ENCODE data around the gene WDR72.

Gene WDR72

DNA sequence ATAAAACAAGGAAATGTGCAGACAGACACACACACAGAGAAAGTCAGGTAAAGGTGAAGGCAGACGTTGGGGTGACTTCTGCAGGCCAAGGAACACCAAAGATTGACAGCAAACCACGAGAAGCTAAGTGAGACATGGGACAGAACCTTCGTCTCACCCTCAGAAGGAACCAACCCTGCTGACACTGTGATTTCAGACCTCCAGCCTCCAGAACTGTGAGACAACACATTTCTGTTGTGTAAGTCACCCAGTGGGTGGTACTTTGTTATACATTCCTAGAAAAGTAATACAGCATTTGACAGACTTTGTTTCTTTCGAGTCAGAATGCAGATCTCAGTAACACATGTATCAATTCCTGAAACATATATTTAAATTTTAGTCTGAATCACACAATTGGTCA is 7.1 kb downstream of the WDR72 start:
- Histone ChIP-seq H3K4me3 (ENCODE audit: low read length) (no peak overlapping the region), H3K9ac (ENCODE audit: low read length) (no peak overlapping the region), H3K27me3 (ENCODE audit: control insufficient read depth, insufficient read depth, low read length) (no peaks in the 10 kb centered on the region), H3K9me3 (ENCODE audit: control insufficient read depth, low read length) (no peaks in the 10 kb centered on the region), H3K36me3 (ENCODE audit: control insufficient read depth, insufficient read depth, low read length) (no peaks in the 10 kb centered on the region), H3K4me1 (ENCODE audit: control insufficient read depth, insufficient read depth, low read length) (no peaks in the 10 kb centered on the region)

DNA sequence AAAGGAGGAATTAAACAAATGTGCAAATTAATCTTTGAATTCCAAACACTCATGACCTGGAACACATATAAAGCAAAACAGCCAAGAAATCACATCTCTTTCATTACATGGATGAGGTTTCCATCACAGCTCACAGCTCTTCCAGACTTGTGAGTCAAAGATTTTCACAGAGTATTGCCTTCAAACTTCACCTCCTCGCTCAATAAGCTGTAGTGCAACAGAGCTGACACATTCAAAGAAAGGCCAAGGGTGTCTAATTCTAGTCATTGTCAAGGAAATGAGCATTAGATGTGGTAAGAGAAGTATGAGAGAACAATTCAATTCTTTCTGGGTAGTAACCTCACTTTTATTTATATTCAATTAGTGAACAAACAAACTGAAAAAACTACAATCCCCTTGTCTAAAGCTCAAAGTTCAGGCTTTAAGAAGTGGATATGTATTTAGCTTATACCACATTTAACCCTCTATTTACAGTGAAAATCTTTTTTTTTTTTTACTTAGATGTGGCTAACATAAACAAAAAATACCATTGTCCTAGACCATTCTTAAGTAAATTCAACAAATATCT is 11.9 kb downstream of the WDR72 start:
- Histone ChIP-seq H3K4me1 (ENCODE audit: control insufficient read depth, insufficient read depth, low read length) (no peaks in the 10 kb centered on the region), H3K9me3 (ENCODE audit: control insufficient read depth, low read length) (no peaks in the 10 kb centered on the region), H3K27me3 (ENCODE audit: control insufficient read depth, insufficient read depth, low read length) (no peaks in the 10 kb centered on the region), H3K4me3 (ENCODE audit: low read length) (no peak overlapping the region), H3K36me3 (ENCODE audit: control insufficient read depth, insufficient read depth, low read length) (no peaks in the 10 kb centered on the region), H3K9ac (ENCODE audit: low read length) (no peak overlapping the region)

DNA sequence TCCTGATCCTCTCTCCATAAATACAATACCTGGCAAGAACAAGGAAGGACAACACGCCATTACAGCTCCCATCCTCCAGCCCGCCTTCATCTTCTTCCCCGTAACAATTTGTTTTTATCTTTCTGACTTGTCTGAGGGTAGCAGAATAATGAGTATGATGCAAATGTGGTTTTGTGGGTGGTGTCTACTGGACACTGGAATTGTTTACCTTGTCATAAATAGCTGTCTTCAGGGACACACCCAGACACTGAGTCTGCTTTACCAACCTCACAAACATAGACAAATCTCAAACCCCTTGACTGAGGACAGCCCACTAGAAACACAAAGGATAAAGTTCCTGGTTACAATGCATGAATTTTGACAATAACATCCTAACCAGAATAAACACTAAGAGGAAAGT is 13.4 kb downstream of the WDR72 start:
- H3K36me3 ChIP-seq (ENCODE audit: control insufficient read depth, insufficient read depth, low read length) = no peaks in the 10 kb centered on the region
- no peak overlapping the region for H3K4me3 ChIP-seq (ENCODE audit: low read length)
- H3K9ac ChIP-seq (ENCODE audit: low read length) = no peak overlapping the region
- H3K9me3 ChIP-seq (ENCODE audit: control insufficient read depth, low read length) = no peaks in the 10 kb centered on the region
- no peaks in the 10 kb centered on the region for H3K4me1 ChIP-seq (ENCODE audit: control insufficient read depth, insufficient read depth, low read length)
- no peaks in the 10 kb centered on the region for H3K27me3 ChIP-seq (ENCODE audit: control insufficient read depth, insufficient read depth, low read length)

DNA sequence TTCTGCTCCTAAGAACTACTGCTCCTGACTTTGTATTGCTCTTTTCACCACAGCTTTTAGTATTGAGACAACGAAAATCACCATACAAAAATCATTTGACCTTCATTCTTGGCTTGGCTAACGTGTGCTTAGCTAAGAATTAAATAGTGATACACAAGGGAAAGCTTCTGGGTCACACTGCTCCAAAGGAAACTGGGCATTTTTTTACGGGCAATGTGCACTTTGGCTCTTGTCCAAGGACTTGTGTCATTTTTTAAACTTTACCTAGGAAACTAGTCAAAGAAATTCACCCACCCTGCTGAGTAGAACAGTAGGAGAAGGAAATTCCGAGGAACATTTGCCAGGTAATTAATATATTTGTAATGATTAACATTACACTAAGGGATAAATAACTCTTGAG is 19.8 kb downstream of the WDR72 start:
- Histone ChIP-seq H3K9ac (ENCODE audit: low read length) (no peak overlapping the region), H3K4me3 (ENCODE audit: low read length) (no peak overlapping the region), H3K36me3 (ENCODE audit: control insufficient read depth, insufficient read depth, low read length) (no peaks in the 10 kb centered on the region), H3K4me1 (ENCODE audit: control insufficient read depth, insufficient read depth, low read length) (no peaks in the 10 kb centered on the region), H3K27me3 (ENCODE audit: control insufficient read depth, insufficient read depth, low read length) (no peaks in the 10 kb centered on the region), H3K9me3 (ENCODE audit: control insufficient read depth, low read length) (no peaks in the 10 kb centered on the region)

DNA sequence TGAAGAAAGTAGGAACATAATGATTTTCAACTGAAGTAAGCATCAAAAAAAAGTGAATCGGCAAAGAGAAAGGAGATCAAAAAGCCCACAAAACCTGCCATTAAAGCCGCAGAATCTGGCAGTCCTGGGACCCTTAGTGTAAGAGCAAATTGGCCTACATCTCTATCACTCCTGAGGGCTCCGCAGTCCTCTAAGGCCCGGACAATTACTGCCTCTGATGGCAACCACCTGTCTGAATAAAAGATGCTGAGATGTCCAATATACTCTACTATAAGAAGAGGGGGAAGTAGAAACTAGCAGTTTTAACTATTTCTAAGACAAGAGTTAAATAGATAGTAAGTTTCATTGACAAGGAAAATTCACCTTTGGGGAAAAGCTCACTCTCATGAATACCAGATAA is 20.3 kb downstream of the WDR72 start:
- Histone ChIP-seq H3K36me3 (ENCODE audit: control insufficient read depth, insufficient read depth, low read length) (no peaks in the 10 kb centered on the region), H3K4me1 (ENCODE audit: control insufficient read depth, insufficient read depth, low read length) (no peaks in the 10 kb centered on the region), H3K9me3 (ENCODE audit: control insufficient read depth, low read length) (no peaks in the 10 kb centered on the region), H3K4me3 (ENCODE audit: low read length) (no peak overlapping the region), H3K9ac (ENCODE audit: low read length) (no peak overlapping the region), H3K27me3 (ENCODE audit: control insufficient read depth, insufficient read depth, low read length) (no peaks in the 10 kb centered on the region)

DNA sequence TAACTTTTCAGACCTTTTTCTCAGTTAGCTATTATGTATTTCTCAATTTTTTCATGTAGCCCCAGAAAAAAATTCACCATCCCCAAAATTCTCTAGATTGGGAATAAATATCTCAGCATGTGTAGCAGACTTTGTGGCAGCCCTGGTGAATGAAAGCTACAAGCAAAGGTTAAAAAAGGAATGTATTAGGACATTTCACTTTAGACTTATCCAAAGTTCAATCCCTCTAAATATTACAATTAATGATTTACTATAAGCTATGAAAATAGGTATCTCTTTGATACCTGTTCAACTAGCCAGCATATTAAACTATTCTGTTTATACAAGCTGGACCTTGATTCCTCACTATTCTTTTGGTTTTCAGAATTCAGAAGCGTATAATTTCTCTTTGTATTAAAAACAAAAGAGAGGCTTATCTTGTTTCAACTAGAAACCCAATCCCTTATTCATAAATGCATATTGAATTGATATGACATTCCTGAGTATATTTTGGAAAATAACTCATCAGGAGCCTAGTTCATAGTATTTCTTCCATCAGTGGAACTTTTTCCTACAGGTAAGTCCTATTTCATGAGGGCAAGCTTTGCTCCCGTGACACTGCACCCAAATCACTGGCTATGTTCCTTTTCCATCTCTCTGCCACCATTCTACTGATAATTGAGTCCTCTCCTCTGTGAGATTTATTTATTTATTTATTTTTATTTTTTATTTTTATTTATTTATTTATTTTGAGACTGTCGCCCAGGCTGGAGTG is 38.0 kb downstream of the WDR72 start:
- H3K27me3 ChIP-seq (ENCODE audit: control insufficient read depth, insufficient read depth, low read length) = no peaks in the 10 kb centered on the region
- no peaks in the 10 kb centered on the region for H3K9me3 ChIP-seq (ENCODE audit: control insufficient read depth, low read length)
- H3K36me3 ChIP-seq (ENCODE audit: control insufficient read depth, insufficient read depth, low read length) = no peaks in the 10 kb centered on the region
- no peaks in the 10 kb centered on the region for H3K4me1 ChIP-seq (ENCODE audit: control insufficient read depth, insufficient read depth, low read length)
- H3K9ac ChIP-seq (ENCODE audit: low read length) = no peak overlapping the region
- H3K4me3 ChIP-seq (ENCODE audit: low read length) = no peak overlapping the region

DNA sequence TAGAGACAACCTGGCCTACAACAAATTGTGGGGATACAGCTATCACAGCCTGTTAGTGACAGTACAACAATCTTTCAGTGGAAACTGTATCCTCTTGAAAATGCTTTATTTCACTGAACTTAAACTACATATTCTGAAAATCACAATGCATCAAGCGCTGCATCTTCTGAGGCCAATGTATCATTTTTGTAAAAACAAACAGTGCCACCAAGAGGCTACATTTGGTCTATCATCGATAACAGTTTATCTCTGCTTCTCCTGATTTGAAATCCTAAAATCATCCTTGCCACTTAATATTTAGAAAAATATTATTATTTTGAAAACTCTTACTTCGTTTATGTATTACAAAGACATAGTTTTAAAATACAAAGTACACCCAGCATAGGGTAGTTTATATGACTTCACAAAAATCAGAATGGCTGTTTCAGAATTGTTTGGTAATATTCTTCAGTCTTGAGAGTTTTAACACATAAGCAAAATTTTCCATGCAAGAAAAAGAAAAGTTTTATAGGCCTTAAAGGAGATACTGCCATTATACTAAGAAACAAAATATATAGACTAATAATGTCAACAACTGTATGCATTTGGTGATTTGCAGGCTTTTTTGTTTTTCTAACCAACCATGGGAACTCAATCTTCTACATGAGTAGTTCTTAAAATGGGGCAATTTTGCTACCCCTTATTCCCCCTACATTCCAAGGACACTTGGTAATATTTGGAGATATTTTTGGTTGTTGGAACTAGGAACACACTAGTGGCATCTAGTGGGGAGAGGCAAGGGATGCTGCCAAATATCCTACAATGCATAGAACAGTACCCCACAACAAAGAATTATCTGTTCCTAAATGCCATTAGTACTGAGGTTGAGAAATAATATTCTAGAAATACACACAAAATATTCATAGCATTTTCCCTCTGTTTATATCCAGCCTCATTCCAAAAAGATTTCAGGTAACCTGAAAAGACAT is 42.3 kb downstream of the WDR72 start:
- H3K9me3 ChIP-seq (ENCODE audit: control insufficient read depth, low read length) = no peaks in the 10 kb centered on the region
- no peak overlapping the region for H3K4me3 ChIP-seq (ENCODE audit: low read length)
- H3K9ac ChIP-seq (ENCODE audit: low read length) = no peak overlapping the region
- H3K27me3 ChIP-seq (ENCODE audit: control insufficient read depth, insufficient read depth, low read length) = no peaks in the 10 kb centered on the region
- no peaks in the 10 kb centered on the region for H3K36me3 ChIP-seq (ENCODE audit: control insufficient read depth, insufficient read depth, low read length)
- H3K4me1 ChIP-seq (ENCODE audit: control insufficient read depth, insufficient read depth, low read length) = no peaks in the 10 kb centered on the region

DNA sequence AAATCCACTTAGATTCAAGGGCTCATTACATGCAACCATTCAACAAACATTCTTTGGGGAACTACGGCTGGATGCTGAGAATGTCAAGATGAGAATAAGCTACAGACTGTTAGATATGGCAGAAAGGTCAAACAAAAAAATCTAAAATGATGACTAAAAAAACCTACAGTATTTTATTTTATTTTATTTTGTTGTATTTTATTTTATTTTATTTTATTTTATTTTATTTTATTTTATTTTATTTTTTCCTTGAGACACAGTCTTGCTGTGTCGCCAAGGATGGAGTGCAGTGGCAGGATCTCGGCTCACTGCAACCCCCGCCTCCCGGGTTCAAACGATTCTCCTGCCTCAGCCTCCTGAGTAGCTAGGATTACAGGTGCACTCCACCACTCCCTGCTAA is 46.2 kb downstream of the WDR72 start:
- H3K4me1 ChIP-seq (ENCODE audit: control insufficient read depth, insufficient read depth, low read length) = no peaks in the 10 kb centered on the region
- H3K9me3 ChIP-seq (ENCODE audit: control insufficient read depth, low read length) = no peaks in the 10 kb centered on the region
- H3K36me3 ChIP-seq (ENCODE audit: control insufficient read depth, insufficient read depth, low read length) = no peaks in the 10 kb centered on the region
- no peak overlapping the region for H3K9ac ChIP-seq (ENCODE audit: low read length)
- H3K27me3 ChIP-seq (ENCODE audit: control insufficient read depth, insufficient read depth, low read length) = no peaks in the 10 kb centered on the region
- H3K4me3 ChIP-seq (ENCODE audit: low read length) = no peak overlapping the region

DNA sequence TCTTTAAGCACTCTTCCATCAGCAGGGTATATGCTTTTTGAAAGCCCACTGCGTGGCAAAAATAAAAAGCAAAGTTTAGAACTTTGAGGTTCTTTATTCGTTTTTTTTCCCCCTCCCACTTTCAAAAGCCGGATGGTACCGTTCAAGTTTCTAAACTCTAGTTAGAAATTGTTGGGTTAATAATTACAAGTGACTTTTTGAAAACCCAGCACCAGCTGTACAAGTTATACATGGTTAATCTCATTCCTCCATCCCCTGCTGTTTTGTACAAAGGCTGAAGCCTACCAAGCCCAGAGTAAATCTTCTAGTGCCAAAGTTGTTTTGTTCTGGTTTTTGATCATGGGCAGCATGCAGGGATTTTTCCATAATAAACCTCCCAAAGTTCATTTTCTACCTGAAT is 48.6 kb downstream of the WDR72 start:
- Histone ChIP-seq H3K4me1 (ENCODE audit: control insufficient read depth, insufficient read depth, low read length) (no peaks in the 10 kb centered on the region), H3K4me3 (ENCODE audit: low read length) (no peak overlapping the region), H3K9ac (ENCODE audit: low read length) (no peak overlapping the region), H3K27me3 (ENCODE audit: control insufficient read depth, insufficient read depth, low read length) (no peaks in the 10 kb centered on the region), H3K9me3 (ENCODE audit: control insufficient read depth, low read length) (no peaks in the 10 kb centered on the region), H3K36me3 (ENCODE audit: control insufficient read depth, insufficient read depth, low read length) (no peaks in the 10 kb centered on the region)

DNA sequence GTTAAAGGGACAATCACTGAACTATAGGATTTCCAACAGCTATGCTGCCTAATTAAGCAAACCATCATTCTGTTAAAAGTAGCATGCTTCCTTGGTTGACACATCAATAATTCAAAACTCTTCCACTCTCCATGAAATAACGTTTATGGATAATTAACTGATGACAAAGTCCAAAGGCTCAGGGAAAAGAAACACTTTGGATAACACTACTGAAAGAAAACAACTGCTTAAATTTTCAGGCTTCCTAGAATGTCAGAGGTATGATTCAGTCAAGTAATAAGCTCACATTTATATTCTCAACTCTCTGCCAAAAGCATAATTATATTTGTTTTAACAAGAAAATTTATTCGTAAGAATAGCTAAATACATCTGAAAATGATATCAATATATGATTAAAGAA is 49.6 kb downstream of the WDR72 start:
- H3K36me3 ChIP-seq (ENCODE audit: control insufficient read depth, insufficient read depth, low read length) = no peaks in the 10 kb centered on the region
- no peaks in the 10 kb centered on the region for H3K4me1 ChIP-seq (ENCODE audit: control insufficient read depth, insufficient read depth, low read length)
- H3K27me3 ChIP-seq (ENCODE audit: control insufficient read depth, insufficient read depth, low read length) = no peaks in the 10 kb centered on the region
- H3K9ac ChIP-seq (ENCODE audit: low read length) = no peak overlapping the region
- no peak overlapping the region for H3K4me3 ChIP-seq (ENCODE audit: low read length)
- no peaks in the 10 kb centered on the region for H3K9me3 ChIP-seq (ENCODE audit: control insufficient read depth, low read length)

DNA sequence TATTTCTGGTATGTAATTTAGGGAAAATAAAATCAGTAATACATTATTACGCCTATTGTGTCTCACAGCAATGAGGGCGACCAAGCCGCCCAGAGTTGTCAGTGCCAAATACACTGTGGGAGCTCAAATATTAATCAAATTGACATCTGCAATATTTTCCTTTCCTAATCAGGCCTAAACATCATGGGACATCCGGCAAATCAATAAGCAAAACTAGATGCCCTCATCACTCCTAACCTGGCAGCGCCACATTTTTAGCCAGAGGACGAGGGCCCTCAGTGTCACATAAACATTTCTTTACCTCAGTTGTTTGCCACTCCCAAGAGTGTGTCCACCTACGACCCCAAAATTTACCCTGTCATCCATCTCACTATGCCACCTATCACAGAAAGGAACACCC is 64.1 kb downstream of the WDR72 start:
- no peak overlapping the region for H3K4me3 ChIP-seq (ENCODE audit: low read length)
- H3K9ac ChIP-seq (ENCODE audit: low read length) = no peak overlapping the region
- H3K4me1 ChIP-seq (ENCODE audit: control insufficient read depth, insufficient read depth, low read length) = no peaks in the 10 kb centered on the region
- H3K9me3 ChIP-seq (ENCODE audit: control insufficient read depth, low read length) = no peaks in the 10 kb centered on the region
- no peaks in the 10 kb centered on the region for H3K27me3 ChIP-seq (ENCODE audit: control insufficient read depth, insufficient read depth, low read length)
- no peaks in the 10 kb centered on the region for H3K36me3 ChIP-seq (ENCODE audit: control insufficient read depth, insufficient read depth, low read length)

DNA sequence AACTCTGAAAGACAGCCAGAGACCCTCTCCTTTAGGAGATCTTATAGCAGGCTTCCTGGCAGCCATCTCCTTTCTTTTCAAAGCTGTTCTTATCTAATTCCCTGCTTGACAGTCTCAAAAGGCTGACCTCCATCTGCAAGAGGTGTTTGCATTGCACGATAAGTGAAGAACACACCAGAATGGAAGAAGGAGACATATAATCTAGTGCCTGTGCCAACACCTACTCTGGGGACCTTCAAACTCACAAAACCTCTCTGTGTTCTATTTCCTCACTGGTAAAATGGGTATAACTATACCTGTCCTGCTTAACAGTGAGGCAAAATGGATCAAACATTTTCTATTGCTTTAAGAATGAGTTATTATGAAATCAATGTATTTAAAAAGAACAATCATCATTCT is 65.0 kb downstream of the WDR72 start:
- H3K4me3 ChIP-seq (ENCODE audit: low read length) = no peak overlapping the region
- no peaks in the 10 kb centered on the region for H3K36me3 ChIP-seq (ENCODE audit: control insufficient read depth, insufficient read depth, low read length)

More for the DNA sequence above, 65.0 kb downstream of the WDR72 start:
- no peaks in the 10 kb centered on the region for H3K27me3 ChIP-seq (ENCODE audit: control insufficient read depth, insufficient read depth, low read length)
- no peaks in the 10 kb centered on the region for H3K9me3 ChIP-seq (ENCODE audit: control insufficient read depth, low read length)
- H3K4me1 ChIP-seq (ENCODE audit: control insufficient read depth, insufficient read depth, low read length) = no peaks in the 10 kb centered on the region
- H3K9ac ChIP-seq (ENCODE audit: low read length) = no peak overlapping the region

Data from mucosa of stomach (tissue), 1 donor.